HCEC 1CT (cell line): ENCODE results near the gene SMAD6.

Experiments used
- DNase-seq: peaks from one replicate; pipeline ENCODE4 v3.0.0-alpha.2; 2017

The SMAD6 gene

DNA sequence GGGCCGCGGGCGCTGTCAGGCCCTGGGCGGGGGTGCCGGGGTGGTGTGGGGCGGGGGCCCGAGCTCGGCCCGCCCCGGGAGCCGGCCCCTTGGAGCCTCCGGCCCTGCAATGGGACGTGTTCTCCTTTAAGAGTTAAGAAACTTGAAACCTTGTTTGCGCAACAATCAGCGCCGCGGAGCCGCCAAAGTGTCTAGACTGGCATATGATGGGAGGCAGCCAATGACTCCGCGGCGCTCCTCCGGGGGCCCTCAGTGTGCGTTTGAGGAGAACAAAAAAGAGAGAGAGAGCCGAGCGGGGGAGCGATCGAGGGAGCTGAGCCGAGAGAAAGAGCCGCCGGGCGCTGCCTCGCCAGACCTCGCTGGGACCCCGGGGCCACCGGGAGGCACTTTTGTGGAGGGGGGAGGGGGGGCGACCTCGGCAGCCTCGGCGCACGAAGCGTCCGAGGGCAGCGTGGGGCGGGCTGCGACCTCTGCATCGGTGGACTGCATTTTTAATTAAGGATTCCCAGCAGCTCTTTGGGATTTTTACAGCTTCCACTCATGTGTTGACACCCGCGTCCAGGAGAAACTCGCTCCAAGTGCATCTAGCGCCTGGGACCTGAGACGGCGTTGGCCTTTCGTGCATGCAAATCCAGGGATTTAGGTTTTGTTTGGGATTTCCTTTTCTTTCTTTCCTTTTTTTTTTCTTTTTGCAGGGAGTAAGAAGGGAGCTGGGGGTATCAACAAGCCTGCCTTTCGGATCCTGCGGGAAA lies at the start of gene SMAD6:
SMAD6 (plus strand) TSS at position 202 of the 752 bp plus-strand sequence. CDS start 1,023 bp downstream, outside the sequence.
- peak; percentile 93 for DNase-seq

DNA sequence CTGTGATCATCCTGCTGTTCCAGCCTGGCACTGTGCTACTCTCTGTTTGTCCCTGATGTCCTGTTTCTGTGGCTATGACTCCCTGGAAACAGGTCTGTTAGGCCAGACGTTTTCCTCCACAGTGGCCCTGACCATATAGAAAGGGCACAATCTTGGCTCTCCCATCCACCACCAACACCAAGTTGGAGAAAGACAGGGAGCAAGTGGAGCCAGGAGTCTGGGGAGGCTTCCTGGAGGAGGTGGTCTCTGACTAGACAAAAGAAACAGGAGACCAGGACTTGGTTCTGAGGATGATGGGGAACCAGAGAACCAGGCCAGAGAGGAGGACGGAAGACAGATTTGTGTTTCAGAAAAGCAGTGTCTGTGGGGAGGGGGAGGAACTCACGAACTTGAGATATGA lies 49.2 kb upstream of the SMAD6 start:
- no peak for DNase-seq

DNA sequence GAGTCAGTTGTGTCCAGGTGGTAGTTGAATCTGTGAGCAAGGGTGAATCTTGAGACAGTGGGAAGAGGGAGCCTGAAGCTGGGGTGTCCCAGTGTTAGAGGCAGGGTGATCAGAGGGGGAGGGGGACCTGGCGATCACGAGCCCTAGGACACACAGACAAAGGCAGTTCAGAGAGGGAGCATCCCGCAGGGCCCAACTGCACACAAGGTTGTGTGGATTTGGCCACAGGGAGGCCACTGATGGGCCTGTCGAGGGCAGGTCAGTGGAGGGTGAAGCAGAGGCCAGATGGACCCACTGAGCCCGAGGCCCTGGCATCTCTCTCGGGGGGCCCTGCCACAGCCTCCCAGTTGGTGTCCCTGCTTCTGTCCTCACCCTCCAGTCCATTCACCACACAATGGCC lies 48.6 kb upstream of the SMAD6 start:
- DNase-seq = no peak

DNA sequence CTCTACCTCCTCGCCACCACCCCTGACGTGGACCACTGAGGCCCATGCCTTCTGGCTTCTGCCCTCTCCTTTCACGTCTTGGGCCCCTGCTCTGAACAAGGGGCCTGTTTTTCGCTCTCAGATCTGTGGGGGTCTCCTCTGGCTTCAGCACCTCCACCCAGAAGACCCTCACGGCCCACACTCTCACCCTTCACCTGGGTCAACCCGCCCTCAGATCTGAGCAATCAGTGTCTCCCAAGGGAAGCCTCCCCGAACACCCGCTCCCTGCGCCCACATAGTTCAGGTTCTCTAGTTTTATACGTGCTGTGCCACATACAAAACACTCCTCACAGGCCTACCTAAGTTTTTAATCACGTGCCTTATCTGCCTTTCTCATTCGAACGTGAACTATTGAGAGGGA lies 48.2 kb upstream of the SMAD6 start:
- no peak for DNase-seq

DNA sequence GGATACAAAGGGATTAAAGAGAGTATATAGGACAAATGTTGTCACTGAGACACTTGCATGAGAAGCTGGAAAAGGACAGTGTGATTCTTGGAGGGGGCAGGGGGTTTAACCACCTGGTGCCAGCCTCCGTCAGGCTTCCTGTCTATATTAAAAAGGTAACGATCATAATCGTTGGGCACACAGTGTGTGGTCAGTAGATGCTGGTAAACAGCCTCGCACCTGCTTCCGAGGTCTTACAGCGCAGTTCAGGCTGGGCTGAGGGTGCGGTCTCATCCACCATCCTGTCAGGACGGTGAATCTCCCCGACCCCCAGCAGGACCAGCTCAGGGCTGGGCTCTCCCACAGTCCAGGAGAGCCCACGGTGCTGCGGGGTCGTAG lies 47.7 kb upstream of the SMAD6 start:
- no peak for DNase-seq

DNA sequence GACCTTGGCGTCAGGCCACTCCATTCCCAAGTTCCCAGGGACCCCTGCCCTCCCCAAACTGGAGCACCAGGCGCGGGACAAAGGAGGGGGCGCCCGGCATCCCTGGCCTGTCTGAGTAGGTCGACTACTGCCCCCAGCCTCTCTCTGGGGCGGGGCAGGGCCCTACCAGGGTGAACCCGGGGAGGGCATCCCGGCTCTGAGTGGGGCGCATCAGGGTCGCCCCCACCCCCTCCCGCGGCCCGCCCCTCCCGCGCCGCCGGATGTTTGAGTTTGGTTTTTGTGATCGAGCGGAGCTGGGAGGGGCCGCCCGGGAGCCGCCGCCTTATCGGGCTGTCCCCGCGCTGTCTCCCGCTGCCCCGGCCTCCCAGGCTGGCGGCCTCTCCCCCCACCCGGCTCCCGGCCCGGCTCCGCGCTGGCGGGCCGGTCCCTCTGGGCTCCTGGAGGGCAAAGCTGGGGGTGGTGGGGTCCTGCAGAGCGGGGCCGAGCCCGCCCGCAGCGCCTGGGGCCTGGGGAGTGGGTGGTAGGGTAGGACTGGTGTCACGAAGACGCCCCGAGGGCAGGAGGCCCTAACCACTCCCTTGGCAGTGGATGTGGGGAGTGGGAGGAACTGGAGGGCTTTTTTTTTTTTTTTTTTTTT lies 47.2 kb upstream of the SMAD6 start:
- DNase-seq = no peak

DNA sequence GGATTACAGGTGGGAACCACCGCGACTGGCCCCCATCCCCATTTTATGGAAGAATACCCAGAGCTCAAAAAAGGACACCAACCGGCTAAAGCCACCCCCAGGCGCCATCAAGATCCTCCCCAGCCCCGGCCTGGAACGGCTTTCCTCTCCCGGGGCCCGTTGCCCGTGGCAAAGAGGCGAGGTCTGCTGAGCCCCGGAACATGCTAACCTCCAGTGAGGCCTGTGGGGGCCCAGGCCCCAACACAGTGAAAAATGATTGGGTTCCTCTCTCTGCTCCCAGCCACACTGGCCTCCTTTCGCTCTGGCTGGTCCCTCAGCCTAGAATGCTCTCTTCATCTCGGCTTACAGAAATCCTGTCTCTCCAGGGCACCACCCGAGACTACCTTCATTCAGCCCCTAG lies 46.5 kb upstream of the SMAD6 start:
- no peak for DNase-seq

DNA sequence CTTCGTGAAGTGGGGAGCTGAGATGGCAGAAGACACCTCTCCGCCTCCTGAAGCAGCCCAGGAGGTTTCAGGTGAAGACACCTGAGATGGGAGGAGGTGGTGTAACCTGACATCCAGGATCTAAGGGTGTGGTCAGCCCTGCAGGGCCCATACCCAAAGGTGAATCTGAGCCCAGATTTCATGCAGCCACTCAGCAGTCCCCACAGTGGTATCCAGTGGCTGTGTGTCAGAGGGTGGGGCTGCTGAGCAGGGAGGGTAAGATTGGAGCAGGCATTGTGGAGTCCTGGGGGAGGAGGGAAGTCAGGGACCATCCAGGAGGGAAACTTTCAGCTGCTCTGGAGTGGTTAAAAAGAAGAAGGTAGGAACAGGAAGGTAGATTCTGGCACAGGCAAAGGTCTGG lies 46.0 kb upstream of the SMAD6 start:
- no peak for DNase-seq

DNA sequence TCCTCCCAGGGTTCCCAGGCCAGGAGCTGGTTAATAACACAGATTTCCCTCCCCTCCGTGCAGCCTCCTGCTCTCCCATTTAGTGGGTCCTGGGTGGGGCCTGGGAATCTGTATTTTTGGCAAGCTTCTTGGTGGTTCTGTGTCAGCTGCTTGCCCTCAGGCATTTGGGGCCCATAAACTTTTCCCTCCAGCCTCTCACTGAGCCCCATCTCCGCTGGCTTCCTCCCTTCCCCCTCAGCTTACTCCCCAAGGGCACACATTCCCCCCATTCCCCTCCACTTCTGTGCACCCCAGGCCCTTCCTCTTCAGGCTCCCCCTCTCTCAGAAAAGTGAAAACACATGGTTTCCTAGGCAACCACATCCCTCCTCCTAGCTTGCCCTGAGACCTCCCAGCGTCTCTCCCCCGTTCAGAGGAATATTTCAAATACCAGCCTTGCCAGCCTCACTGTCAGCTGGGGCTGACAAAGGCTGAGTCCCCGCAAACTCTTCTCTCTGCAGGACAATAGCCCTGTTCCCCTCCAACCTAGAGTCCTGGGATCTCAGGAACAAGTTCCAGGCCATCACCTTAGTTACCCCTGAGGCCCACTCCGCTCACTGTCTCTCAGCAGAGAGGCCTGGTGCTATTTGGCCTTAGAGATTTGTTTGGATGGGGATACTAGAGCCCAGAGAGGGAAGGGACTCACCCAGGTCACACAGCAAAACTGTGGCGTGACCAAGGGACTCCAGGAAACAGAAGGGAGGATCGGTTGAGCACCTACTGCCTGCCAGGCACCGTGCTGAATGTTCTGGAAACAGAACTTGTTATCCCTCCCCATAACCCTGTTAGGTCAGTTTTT lies 44.6 kb upstream of the SMAD6 start:
- DNase-seq = no peak

DNA sequence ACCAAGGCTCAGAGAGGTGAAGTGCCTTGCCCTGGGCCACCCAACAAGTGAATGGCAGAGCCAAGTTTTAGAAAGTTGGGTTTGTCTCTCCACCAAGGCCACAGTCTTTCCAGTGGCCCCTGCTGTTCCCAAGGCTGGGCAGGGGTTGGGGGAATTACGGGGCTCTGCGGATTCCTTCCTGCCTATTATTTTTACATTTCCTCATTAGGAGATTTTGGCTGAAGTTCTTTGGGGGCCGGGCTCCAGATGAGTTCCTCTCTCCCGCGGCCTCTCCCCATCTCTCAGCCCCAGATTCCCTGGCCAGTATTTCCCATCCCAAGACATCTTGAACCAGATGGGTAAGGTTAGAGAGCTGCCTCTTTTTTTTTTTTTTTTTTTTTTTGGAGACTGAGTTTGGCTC lies 44.0 kb upstream of the SMAD6 start:
- no peak for DNase-seq

DNA sequence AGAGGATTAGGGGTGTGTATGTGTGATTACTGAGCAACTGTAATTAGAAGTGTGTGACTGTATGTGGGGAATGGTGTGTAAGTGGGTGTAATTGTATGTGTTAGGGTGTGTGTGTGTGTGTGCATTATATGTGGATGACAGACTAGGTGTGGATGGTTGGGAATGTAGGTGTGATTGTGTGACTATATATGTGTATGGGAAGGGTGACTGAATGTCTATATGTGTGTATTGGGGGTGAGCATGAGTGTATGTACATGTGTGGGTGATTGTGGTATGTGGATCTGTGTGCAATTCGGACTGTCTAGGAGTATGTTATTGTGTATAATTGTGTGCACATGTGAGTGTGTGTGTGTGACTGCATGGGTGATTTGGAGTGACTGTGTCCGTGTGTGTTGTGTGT lies 43.2 kb upstream of the SMAD6 start:
- DNase-seq = no peak

DNA sequence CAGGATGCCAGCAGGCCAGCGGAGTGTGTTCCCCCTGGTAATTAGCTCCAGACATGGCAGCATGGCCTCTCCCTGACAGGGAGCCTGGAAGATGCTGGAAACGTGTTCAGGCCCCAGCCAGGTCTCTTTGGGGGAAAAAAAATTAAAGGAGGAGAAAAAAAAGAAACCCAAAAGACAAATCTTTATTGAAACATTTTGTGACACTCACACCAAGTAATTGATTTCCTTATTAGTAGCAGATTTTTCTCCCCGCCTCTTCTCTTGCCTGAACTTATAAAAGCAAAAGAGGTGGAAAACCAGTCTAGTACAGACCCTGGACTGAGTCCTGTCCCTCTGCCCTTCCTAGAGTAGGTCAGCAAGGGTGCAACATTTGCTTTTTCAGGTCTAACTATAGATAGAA lies 42.7 kb upstream of the SMAD6 start:
- no peak for DNase-seq

DNA sequence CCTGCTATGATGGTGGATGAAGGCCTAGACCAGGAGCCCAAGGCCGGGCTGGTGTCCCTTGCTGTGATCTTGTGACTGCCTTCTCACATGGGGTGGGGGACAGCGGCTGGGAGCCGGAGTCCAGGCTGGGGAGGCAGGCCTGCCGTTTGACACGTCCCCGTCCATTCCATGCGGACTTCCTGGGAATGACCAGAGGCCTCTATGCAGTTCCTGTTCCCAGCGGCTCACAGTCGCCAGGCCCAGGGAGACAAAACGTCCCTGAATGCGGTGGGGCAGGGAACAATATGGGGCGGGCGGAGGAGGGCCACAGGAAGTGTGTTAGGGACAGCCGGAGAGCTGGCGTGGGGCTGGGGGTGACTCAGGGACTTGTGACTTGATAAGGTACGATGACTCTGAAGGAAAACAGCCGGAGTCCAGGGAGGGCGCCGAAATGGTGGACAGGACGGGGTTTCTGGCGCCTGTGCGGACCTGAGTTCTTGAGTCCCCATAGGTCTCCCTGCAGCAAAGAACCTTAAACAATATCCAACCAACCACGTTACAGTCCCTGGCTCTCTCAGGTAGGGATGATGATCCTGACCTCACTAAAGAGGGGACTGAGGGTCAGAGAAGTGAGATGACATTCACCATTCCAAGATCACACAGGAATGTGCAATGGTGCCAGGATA lies 40.5 kb upstream of the SMAD6 start:
- no peak for DNase-seq

DNA sequence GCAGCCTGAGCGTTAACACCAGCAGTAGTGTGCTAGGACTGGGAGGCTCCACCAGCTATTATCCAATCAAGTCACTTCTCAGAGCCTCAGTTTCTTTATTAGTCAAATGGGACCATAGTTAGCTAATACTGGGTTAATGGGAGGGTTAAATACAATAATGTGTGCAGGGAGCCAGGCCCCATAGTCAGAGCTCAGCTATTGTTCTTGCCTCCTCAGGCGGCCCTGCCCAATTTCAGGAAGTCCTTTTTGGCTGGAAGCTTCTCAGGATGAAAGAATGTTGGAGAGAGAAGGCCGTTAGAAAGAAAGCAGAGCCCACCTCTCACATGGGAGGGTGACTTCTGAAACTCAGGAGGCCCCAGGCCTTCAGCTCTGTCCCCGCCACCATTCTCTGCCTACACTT lies 39.5 kb upstream of the SMAD6 start:
- DNase-seq = no peak

DNA sequence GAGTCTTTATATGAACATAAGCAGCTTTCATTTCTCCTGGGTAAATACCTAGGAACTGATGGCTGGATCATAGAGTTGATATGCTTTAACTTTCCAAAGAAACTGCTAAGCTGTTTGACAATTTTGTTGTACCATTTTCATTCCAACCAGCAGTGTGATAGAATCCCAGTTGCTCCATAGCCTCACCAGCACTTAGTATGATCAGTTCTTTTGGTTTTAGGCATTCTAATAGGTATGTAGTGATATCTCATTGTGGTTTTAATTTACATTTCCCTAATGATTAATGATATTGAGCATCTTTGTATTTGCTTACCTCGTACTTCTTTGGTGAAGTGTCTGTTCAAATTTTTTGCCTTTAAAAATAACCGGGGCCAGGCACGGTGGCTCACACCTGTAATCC lies 38.4 kb upstream of the SMAD6 start:
- no peak for DNase-seq

DNA sequence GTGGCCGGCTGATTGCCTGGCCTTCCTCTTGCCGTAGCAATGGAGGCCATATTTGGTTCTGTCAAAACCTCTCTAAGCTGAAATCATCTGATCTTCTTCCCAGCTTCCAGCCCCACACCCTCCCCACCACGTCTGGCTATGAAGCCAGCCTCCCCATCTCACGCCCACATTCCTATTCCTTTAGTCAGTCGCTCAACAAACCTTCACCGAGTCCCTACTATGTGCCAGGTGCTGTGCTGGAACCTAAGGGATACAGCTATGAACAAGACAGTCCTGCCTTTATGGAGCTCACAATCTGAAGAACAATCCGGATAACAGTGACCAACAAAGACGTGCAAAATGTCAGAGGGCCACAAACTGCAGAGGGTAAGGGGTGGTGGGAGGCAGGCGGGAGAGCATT lies 31.9 kb upstream of the SMAD6 start:
- DNase-seq = no peak

DNA sequence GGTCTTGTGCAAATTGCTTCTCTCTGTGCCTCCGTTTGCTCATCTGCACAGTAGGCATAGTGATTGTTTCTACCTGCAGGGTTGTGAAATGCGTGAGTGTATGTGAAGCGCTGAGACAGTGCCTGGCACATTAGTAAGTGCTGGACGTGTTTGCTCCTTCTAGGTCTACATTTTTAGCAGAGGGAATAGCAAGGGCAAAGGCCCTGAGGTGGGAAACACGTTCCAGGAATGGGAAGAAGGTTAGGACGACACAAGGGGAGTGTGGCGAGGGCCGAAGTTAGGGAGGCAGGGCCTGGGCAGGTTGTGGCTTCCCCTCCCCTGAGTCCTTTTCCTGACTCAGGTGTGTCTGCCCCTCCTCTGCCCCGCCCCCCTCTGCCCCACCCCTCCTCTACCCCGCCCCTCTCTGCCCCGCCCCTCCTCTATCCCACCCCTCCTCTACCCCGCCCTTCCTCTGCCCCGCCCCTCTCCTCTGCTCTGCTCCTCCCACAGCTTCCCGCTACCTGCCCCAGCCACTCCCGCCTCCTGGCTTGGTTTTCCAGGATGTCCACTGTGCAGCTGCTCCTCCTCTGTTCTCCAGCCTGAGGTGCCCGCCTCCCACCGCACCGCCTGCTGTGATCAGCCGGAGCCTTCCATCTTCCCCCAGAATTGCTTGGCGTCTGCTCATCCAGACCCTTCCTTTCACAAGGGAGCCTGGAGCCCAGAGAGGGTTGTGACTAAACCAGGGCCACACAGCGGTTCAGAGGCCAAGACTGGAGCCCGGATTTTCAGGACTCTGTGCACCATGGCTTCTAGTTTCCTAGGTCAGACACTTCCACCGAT lies 31.1 kb upstream of the SMAD6 start:
- DNase-seq = no peak

DNA sequence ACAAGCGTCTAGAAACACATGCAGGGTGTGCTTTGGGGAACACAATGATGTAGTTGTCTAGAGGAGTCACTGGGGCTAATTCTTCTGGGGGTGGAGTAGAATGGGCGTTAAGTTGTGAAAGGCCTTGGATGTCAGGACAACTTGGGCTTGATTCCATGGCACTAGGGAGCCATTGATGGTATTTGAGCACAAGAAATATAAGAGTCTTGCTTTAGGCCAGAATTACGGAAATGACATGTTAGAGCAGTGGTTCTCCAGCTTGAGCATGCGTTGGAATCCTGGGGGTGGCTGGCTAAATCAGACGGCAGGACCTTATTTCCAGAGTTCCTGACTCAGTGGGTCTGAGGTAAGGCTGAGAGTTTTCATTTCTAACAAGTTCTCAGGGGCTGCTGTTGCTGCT lies 29.2 kb upstream of the SMAD6 start:
- DNase-seq = no peak

DNA sequence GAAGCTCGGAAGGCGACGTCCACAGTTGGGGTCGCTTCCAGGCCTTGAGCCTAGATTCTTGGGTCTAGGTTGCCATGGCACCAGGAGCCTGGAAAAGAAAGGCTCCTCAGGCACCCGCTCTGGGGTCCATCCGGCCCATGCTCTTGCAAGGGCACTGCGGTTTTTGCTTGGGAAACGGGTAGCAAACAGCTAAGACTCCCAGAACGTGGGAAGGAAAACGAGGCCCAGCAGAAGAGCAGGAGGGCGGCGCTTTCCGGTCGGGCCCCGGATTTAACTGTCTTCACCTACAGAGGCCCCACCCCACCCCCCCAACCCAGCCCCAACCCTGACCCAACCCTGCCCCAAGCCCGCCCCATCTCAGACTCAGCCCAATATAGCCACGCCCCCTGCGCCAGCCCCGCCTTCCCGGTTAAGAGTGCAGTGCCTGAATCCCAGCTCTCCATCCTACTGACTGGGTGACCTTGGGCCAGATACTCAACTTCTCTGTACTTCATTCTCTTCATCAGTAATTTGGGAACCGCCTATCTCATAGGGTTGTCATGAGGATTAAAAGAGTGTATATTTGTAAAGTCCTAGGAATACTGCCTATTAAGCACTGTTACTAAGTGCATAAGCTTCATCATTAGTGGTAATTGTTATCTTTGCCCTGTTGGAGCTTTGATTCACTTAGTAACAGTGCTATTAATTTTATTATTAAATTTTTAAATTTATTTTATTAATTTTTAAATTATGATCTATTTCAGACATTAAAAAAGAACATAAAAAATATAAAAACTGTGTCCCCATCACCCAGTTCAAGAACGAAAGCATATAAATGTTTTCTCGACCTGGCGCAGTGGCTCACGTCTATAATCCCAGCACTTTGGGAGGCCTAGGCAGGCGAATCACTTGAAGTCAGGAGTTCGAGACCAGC lies 28.4 kb upstream of the SMAD6 start:
- no peak for DNase-seq

DNA sequence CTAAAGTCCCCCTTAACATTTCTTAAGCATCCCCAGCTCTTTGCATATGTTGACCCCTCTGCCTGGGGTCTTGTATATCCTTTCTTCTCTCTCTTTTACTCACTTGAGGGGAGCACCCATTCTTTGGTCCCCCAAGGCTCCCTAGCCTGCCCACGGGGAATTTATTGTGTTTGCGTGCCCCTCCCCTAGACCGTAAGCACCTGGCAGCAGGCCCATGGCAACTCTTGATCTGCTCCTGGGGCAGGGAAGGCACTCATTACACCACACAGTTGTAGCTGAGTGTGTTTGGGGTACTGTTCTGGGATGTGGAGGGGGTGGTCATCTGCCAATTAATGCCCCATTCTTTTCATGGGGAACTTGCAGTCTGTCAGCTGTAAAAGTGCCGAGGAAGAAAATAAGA lies 27.3 kb upstream of the SMAD6 start:
- no peak for DNase-seq

DNA sequence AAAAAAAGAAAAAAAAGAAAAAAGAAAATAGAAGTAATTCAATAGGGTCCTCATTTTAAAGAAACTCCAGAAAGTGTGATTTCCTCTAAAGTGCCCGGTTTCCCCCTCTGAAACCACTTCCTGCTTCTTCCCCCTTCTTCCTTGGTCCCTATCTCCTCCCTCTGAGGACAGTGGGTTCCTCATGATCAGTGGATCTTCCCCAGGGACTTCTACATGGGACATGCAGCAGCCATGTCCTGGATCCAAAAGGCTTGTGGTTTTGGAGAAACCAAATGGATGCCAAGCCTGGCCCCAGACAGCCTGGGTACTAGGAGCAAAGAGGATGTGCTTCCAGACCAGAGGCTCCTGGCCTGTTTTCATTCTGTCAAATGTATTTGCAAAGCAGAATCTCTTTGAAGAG lies 26.6 kb upstream of the SMAD6 start:
- DNase-seq = no peak

DNA sequence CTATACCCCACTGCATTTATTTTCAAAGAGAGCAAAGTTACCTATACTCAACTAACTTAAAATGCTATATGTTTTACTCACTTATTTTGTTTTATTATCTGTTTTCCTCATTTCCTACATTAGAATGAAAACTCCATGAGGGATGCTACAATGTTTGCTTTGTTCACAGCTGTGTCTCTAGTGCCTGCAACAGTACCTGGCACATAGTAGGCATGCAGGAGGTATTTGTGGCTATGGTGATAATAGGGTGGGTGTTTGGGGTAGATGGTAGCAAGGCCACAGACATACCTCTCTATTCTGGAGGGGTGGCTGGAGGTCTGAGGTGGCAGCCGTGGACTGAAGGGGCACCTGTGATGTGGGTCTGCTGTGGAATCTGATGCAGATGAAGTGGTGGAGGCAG lies 24.7 kb upstream of the SMAD6 start:
- no peak for DNase-seq
